PFSK-1 (cell line): ENCODE results near the gene GMNC.

Experiments
- FOXP2 ChIP-seq: optimal IDR thresholded peaks from 2 replicates; pipeline ENCODE3; 2011; ENCODE audit warnings: borderline replicate concordance, control low read depth, inconsistent platforms; ENCODE audit not compliant: insufficient read depth; ENCODE audit errors: extremely low read length, extremely low read depth
- POLR2AphosphoS5 ChIP-seq: IDR thresholded peaks from 2 replicates; pipeline ENCODE4 v1.6.1; 2012; ENCODE audit warnings: low read depth, mild to moderate bottlenecking, control low read depth, low read length, moderate library complexity
- SIN3A ChIP-seq: IDR thresholded peaks from 2 replicates; pipeline ENCODE4 v1.6.1; 2012; ENCODE audit warnings: mild to moderate bottlenecking, low read length, moderate library complexity, borderline replicate concordance; ENCODE audit not compliant: insufficient read depth
- TAF1 ChIP-seq: IDR thresholded peaks from 2 replicates; pipeline ENCODE4 v1.6.1; 2012; ENCODE audit warnings: low read length, control low read depth, borderline replicate concordance; ENCODE audit not compliant: insufficient read depth
- TF ChIP-seq, protein P1 (sequence below), 2 experiments: IDR thresholded peaks; 2 replicates each; pipeline versions ENCODE4 v1.6.1 to v1.8.0; 2011 to 2012; ENCODE audit warnings: low read depth in 2 of 2, low read length in 2 of 2, control low read depth in 1 of 2, inconsistent platforms in 1 of 2, mild to moderate bottlenecking in 1 of 2, moderate library complexity in 1 of 2; ENCODE audit not compliant: insufficient read depth in 1 of 2

GMNC gene

DNA sequence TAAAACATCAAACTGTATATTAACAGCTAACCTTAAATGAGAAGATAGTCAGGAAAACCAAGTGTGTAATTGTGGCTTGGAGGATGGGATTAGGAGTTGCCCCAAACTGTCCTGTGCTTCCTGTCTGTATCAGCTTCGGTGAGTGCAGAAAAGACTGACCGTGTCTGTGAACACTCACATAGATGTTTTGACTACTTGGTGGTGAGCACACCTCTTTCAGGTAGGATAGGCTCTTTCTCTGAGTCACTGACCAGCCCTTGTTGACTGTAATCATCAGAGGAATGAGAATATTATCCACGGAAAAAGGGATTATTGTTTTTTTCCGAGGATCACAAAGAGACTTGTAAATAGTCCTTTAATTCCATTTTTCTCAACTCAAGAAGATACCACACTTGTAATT lies 51.5 kb downstream of the GMNC start:
- no peak for TF ChIP-seq POLR2AphosphoS5
- no peak for TF ChIP-seq TAF1
- no peak for TF ChIP-seq SIN3A
- TF ChIP-seq, protein P1, sequence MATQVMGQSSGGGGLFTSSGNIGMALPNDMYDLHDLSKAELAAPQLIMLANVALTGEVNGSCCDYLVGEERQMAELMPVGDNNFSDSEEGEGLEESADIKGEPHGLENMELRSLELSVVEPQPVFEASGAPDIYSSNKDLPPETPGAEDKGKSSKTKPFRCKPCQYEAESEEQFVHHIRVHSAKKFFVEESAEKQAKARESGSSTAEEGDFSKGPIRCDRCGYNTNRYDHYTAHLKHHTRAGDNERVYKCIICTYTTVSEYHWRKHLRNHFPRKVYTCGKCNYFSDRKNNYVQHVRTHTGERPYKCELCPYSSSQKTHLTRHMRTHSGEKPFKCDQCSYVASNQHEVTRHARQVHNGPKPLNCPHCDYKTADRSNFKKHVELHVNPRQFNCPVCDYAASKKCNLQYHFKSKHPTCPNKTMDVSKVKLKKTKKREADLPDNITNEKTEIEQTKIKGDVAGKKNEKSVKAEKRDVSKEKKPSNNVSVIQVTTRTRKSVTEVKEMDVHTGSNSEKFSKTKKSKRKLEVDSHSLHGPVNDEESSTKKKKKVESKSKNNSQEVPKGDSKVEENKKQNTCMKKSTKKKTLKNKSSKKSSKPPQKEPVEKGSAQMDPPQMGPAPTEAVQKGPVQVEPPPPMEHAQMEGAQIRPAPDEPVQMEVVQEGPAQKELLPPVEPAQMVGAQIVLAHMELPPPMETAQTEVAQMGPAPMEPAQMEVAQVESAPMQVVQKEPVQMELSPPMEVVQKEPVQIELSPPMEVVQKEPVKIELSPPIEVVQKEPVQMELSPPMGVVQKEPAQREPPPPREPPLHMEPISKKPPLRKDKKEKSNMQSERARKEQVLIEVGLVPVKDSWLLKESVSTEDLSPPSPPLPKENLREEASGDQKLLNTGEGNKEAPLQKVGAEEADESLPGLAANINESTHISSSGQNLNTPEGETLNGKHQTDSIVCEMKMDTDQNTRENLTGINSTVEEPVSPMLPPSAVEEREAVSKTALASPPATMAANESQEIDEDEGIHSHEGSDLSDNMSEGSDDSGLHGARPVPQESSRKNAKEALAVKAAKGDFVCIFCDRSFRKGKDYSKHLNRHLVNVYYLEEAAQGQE (IDR thresholded peaks at IDR 0.05; ENCODE audit: insufficient read depth in 1 of 2, low read depth in 2 of 2, low read length in 2 of 2), result no peak
- no peak for TF ChIP-seq FOXP2

DNA sequence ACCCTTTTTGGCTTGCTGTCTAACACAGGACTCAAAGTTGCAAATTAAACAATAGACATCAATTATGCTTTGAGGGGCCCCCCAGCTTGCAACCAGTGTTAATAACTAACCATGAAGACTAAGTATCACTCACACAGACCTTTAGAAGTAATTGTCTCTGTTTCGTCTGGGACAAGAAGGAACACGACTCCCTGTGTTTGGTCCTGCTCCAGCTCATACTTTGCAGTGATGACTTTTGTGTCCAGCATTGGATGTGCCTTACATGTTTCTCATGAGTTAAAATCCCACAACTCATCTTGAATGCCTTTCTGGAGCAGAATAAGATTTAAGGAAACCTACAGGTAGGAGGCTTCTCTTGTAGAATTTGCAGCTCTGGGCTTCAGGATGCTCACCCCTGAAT lies 53.1 kb downstream of the GMNC start:
- TF ChIP-seq, protein P1 (IDR thresholded peaks at IDR 0.05; ENCODE audit: insufficient read depth in 1 of 2, low read depth in 2 of 2, low read length in 2 of 2), result no peak
- TF ChIP-seq TAF1 (no peak), POLR2AphosphoS5 (no peak), SIN3A (no peak), FOXP2 (no peak)

DNA sequence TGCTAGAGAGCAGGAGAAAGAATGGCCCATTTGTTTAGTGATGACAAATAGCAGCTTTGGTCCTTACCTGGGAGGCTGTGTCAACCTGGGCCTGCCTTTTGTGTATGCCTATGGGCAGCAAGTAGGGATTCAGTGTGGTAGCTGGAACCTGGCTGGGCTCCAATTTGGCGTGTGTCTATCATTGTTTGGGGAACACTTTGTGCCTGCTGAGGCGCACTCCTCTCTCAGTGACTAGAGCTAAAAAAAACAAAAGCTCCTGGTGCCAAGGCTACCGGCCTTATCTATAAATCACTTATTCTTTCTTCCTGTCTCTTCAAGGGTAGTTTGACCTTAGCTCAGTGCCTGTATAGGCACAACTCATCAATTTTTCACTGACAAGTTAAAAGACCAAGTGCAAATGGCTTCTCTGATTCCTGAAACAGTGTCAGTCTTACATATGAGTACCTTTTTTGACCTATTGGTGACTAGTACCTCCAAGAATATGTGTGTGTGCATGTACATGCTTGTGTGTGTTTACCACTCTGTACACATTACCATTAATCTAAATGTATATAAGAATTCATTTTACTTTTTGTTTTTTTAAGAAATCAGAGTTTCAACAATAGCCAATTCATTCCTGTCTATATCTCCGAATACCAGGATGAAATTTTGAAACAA lies 54.6 kb downstream of the GMNC start:
- TF ChIP-seq TAF1 (no peak), POLR2AphosphoS5 (no peak), FOXP2 (no peak), SIN3A (no peak)
- TF ChIP-seq, protein P1 (IDR thresholded peaks at IDR 0.05; ENCODE audit: insufficient read depth in 1 of 2, low read depth in 2 of 2, low read length in 2 of 2), result no peak
